Measurements from ENCODE around the gene USP3. TPM values are rescaled to one million over a fixed set of nuclear protein-coding genes. Genes with fewer than 3 reads are reported as not detected.

Gene USP3
- total and polyA plus RNA-seq, 2 of the 13 experiments (the other 11 are each of a cell fraction or from before 2014, with no cell fraction given) = 14.3 to 61.2 TPM

GRCh38 chr15:63473007-63473748 lies 31.2 kb upstream of the USP3 start (continued):
- TF ChIP-seq USF2 (IDR thresholded peaks at IDR 0.05; ENCODE audit: low read depth, low read length) (no peak), USF2 (CRISPR knock-in tag; IDR thresholded peaks at IDR 0.05; ENCODE audit: borderline replicate concordance) (no peak), ZFX (CRISPR knock-in tag; IDR thresholded peaks at IDR 0.05; ENCODE audit: low read depth) (no peak), ZNF383 (CRISPR knock-in tag; IDR thresholded peaks at IDR 0.05; ENCODE audit: borderline replicate concordance) (no peak), ZNF530 (CRISPR knock-in tag; IDR thresholded peaks at IDR 0.05; ENCODE audit: low read depth) (no peak), PITX1 (CRISPR knock-in tag; IDR thresholded peaks at IDR 0.05) (peak; percentile 97), KDM2A (CRISPR knock-in tag; IDR thresholded peaks at IDR 0.05; ENCODE audit: borderline replicate concordance, low read depth) (no peak), MAZ (IDR thresholded peaks at IDR 0.05; ENCODE audit: borderline replicate concordance, low read depth, low read length) (no peak), MAZ (CRISPR knock-in tag; IDR thresholded peaks at IDR 0.05; ENCODE audit: low read depth) (0 out of 2 replicates have a peak, but pooled peaks have one; percentile 25), ZNF652 (CRISPR knock-in tag; IDR thresholded peaks at IDR 0.05; ENCODE audit: borderline replicate concordance, low read depth) (no peak), SRSF9 (IDR thresholded peaks at IDR 0.05; ENCODE audit: borderline replicate concordance, insufficient read depth, low read depth, low read length, poor library complexity, severe bottlenecking) (no peak), ZNF205 (CRISPR knock-in tag; IDR thresholded peaks at IDR 0.05) (peak; percentile 1; the same call in 1 of the 2 replicates), ZNF629 (CRISPR knock-in tag; conservative IDR thresholded peaks at IDR 0.05) (peak; percentile 57; the same call in 1 of the 2 replicates), MED8 (CRISPR knock-in tag; IDR thresholded peaks at IDR 0.05; ENCODE audit: insufficient replicate concordance) (peak; percentile 59), KLF16 (CRISPR knock-in tag; IDR thresholded peaks at IDR 0.05) (peak in 1 of 2 experiments; percentile 64; a peak in 1 of 4 replicates), DNMT1 (CRISPR knock-in tag; IDR thresholded peaks at IDR 0.05) (no peak), AKAP8 (CRISPR knock-in tag; IDR thresholded peaks at IDR 0.05) (no peak)
- TF ChIP-seq, protein P1, sequence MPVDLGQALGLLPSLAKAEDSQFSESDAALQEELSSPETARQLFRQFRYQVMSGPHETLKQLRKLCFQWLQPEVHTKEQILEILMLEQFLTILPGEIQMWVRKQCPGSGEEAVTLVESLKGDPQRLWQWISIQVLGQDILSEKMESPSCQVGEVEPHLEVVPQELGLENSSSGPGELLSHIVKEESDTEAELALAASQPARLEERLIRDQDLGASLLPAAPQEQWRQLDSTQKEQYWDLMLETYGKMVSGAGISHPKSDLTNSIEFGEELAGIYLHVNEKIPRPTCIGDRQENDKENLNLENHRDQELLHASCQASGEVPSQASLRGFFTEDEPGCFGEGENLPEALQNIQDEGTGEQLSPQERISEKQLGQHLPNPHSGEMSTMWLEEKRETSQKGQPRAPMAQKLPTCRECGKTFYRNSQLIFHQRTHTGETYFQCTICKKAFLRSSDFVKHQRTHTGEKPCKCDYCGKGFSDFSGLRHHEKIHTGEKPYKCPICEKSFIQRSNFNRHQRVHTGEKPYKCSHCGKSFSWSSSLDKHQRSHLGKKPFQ (CRISPR knock-in tag; IDR thresholded peaks at IDR 0.05; ENCODE audit: insufficient replicate concordance) = peak; percentile 56
- TF ChIP-seq, protein P2, sequence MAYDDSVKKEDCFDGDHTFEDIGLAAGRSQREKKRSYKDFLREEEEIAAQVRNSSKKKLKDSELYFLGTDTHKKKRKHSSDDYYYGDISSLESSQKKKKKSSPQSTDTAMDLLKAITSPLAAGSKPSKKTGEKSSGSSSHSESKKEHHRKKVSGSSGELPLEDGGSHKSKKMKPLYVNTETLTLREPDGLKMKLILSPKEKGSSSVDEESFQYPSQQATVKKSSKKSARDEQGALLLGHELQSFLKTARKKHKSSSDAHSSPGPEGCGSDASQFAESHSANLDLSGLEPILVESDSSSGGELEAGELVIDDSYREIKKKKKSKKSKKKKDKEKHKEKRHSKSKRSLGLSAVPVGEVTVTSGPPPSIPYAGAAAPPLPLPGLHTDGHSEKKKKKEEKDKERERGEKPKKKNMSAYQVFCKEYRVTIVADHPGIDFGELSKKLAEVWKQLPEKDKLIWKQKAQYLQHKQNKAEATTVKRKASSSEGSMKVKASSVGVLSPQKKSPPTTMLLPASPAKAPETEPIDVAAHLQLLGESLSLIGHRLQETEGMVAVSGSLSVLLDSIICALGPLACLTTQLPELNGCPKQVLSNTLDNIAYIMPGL (CRISPR knock-in tag; IDR thresholded peaks at IDR 0.05; ENCODE audit: borderline replicate concordance in 1 of 2, low read depth in 1 of 2) = peak in 1 of 2 experiments; percentile 24; a peak in 2 of 4 replicates
- TF ChIP-seq, protein P3, sequence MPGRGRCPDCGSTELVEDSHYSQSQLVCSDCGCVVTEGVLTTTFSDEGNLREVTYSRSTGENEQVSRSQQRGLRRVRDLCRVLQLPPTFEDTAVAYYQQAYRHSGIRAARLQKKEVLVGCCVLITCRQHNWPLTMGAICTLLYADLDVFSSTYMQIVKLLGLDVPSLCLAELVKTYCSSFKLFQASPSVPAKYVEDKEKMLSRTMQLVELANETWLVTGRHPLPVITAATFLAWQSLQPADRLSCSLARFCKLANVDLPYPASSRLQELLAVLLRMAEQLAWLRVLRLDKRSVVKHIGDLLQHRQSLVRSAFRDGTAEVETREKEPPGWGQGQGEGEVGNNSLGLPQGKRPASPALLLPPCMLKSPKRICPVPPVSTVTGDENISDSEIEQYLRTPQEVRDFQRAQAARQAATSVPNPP (CRISPR knock-in tag; IDR thresholded peaks at IDR 0.05) = peak; percentile 63; the same call in 1 of the 2 replicates
- TF ChIP-seq, protein P4, sequence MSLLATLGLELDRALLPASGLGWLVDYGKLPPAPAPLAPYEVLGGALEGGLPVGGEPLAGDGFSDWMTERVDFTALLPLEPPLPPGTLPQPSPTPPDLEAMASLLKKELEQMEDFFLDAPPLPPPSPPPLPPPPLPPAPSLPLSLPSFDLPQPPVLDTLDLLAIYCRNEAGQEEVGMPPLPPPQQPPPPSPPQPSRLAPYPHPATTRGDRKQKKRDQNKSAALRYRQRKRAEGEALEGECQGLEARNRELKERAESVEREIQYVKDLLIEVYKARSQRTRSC (CRISPR knock-in tag; IDR thresholded peaks at IDR 0.05; ENCODE audit: low read depth) = no peak

All from HepG2 (cell line).